Measurements from ENCODE around the gene ANO2.
A peak's percentile ranks its signal among the peaks of the same experiment; 100 is the strongest.

ANO2 gene

GRCh38 chr12:5578775-5579174 lies 366.3 kb downstream of the ANO2 start:
- DNase-seq (ENCODE audit: low spot score): no peak

GRCh38 chr12:5577741-5578140 lies 367.3 kb downstream of the ANO2 start:
- no peak for DNase-seq (ENCODE audit: low spot score)

- DNase-seq (ENCODE audit: low spot score): no peak
These were observed 367.8 kb downstream of the ANO2 start for GRCh38 chr12:5577211-5577612.

- DNase-seq (ENCODE audit: low spot score): no peak
These were observed 369.1 kb downstream of the ANO2 start for GRCh38 chr12:5575987-5576386.

GRCh38 chr12:5575232-5575631 lies 369.8 kb downstream of the ANO2 start:
- no peak for DNase-seq (ENCODE audit: low spot score)

GRCh38 chr12:5573390-5573789 lies 371.7 kb downstream of the ANO2 start:
- DNase-seq (ENCODE audit: low spot score): no peak

GRCh38 chr12:5571115-5571514 lies 373.9 kb downstream of the ANO2 start:
- DNase-seq (ENCODE audit: low spot score): no peak

GRCh38 chr12:5570416-5570815 lies 374.6 kb downstream of the ANO2 start:
- no peak for DNase-seq (ENCODE audit: low spot score)

- peak; percentile 17 for DNase-seq (ENCODE audit: low spot score)
These were observed 376.6 kb downstream of the ANO2 start for GRCh38 chr12:5568325-5568981.

- no peak for DNase-seq (ENCODE audit: low spot score)
These were observed 377.9 kb downstream of the ANO2 start for GRCh38 chr12:5567016-5567725.

GRCh38 chr12:5565933-5566599 lies 379.0 kb downstream of the ANO2 start:
- no peak for DNase-seq (ENCODE audit: low spot score)

GRCh38 chr12:5562581-5562980 lies 382.5 kb downstream of the ANO2 start:
- no peak for DNase-seq (ENCODE audit: low spot score)

GRCh38 chr12:5561846-5562245 lies 383.2 kb downstream of the ANO2 start:
- no peak for DNase-seq (ENCODE audit: low spot score)

- DNase-seq (ENCODE audit: low spot score): peak; percentile 34
These were observed 384.0 kb downstream of the ANO2 start for GRCh38 chr12:5561057-5561456.

GRCh38 chr12:5560265-5560664 lies 384.8 kb downstream of the ANO2 start:
- DNase-seq (ENCODE audit: low spot score): no peak

GRCh38 chr12:5557906-5558305 lies 387.2 kb downstream of the ANO2 start:
- no peak for DNase-seq (ENCODE audit: low spot score)

- no peak for DNase-seq (ENCODE audit: low spot score)
These were observed 387.9 kb downstream of the ANO2 start for GRCh38 chr12:5556946-5557673.

- DNase-seq (ENCODE audit: low spot score): no peak
These were observed 388.9 kb downstream of the ANO2 start for GRCh38 chr12:5556033-5556614.

- DNase-seq (ENCODE audit: low spot score): peak; percentile 71
These were observed 390.3 kb downstream of the ANO2 start for GRCh38 chr12:5554711-5555110.

- DNase-seq (ENCODE audit: low spot score): no peak
These were observed 396.0 kb downstream of the ANO2 start for GRCh38 chr12:5549011-5549410.

GRCh38 chr12:5548152-5548943 lies 396.7 kb downstream of the ANO2 start:
- DNase-seq (ENCODE audit: low spot score): peak; percentile 58
